Activated CD4-positive, alpha-beta T cell treated with anti-CD3 and anti-CD28 coated beads, Interleukin-2, Interleukin-6, amounts not matched to agents 100 ng/mL and 50 ng/mL, durations not matched to agents 16 hours and 8 hours (primary cell): ENCODE results near the gene TNRC6C.
"Not testable (repeated sequence)": the region's sequence is repeated elsewhere in the genome, so short reads cannot be mapped to it uniquely, and the experiment has no call there.

ENCODE experiments used
- DNase-seq: peaks from one replicate; pipeline ENCODE4 v3.0.0-alpha.2; 2020

The TNRC6C gene

DNA sequence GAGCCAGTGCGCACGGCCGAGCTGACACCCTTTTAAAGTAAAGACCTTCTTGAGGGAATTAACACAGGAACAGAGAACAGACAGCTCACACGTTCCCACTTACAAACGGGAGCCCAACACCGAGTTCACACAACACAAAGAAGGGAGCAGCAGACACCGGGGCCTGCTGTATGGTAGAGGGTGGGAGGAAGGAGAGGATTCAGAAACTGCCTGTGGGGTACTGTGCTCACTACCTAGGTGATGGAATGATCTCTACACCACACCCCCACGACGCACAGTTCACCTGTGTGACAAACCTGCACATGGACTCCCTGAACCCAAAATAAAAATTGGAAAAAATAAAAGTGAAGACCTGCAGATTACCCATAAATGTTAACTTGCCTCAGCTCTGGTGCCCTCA, 137.6 kb downstream of the TNRC6C start:
- DNase-seq: no peak

- no peak for DNase-seq
Observed at GRCh38 chr17:78101112-78101511, 142.6 kb downstream of the TNRC6C start.

- no peak for DNase-seq
Observed at GRCh38 chr17:78101542-78101941, 143.0 kb downstream of the TNRC6C start.

- no peak for DNase-seq
Observed at GRCh38 chr17:78103311-78103710, 144.8 kb downstream of the TNRC6C start.

DNA sequence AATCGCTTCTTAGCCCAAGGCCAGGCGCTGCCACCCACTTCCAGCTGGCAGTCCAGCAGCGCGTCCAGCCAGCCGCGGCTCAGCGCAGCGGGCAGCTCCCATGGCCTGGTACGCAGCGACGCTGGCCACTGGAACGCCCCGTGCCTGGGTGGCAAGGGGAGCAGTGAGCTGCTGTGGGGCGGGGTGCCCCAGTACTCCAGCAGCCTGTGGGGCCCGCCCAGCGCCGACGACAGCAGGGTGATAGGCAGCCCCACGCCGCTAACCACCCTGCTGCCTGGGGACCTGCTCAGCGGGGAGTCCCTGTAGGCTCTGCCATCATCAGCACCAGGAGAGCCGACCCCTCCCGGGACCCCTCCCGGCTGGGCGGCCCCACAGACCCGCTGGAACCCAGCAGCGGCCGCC, 146.0 kb downstream of the TNRC6C start:
- no peak for DNase-seq

- no peak for DNase-seq
Observed at GRCh38 chr17:78105101-78105500, 146.6 kb downstream of the TNRC6C start.

- DNase-seq: no peak
Observed at GRCh38 chr17:78105551-78105950, 147.0 kb downstream of the TNRC6C start.

DNA sequence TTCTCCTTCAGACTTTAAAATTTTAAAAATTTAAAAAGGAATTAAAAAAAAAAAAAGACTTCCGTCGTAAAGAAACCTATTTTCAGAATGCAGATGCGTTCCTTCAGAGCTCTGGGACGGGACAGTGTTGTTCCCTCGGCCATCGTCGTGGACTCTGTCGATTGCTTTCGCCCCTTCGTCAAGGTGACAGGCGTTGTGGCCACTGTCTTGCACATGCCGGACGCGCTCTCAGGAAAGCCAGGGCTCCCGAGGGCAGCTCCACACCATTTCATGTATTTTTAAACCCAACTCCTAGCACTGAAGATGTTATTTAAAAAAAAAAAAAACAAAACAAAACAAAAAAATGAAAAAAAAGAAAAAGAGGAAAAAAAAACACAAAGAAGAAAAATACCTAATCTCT, 147.7 kb downstream of the TNRC6C start:
- DNase-seq: no peak

- no peak for DNase-seq
Observed at GRCh38 chr17:78107457-78107856, 149.0 kb downstream of the TNRC6C start.

DNA sequence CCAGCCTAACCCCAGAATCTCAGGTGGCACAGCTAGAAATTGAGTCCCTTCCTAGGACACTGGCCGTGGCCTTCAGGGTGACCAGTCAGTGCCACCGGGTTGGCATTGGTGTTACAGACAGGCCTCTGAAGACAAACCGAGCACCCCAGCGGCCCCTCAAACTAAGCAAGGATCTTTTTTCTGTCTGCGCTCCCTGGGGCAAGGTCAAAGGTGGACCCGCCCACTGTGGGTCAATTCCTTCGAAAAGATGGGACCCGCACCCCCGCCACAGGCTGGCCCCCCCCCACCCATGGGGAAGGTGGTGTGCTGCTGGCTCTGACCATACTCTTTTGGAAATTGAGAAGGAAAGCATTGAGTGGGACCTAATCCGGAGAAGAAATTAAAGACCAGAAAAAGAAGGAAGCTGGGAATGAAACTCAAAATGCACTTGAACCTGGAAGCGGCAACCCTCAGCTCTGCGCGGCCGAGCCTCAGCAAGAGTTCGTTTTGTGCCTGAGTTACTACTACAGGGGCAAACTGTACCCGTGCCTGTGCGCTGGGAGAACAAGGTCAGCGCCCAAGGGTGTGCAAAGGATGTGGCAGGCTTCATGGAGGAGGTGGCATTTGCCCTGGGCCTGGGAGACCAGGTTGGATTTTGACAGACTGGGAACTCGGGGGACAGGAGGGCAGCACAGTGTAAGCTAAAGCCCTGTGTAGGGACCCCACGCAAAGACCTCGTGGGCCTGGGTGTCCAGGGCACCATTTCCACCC, 149.6 kb downstream of the TNRC6C start:
- no peak for DNase-seq

GRCh38 chr17:78108726-78109488, 150.4 kb downstream of the TNRC6C start:
- no peak for DNase-seq

DNA sequence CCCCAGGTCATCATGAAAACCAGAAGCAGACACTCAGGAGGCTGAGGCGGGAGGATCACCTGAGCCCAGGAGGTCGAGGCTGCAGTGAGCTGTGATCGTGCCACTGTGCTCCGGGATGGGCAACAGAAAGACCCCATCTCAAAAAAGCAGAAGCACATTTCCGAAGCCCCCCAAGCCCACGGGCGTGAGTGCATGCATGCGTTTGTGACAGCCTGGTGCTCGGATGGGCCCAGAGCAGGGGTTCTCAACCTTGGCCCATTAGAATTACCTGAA, 150.9 kb downstream of the TNRC6C start:
- no peak for DNase-seq

DNA sequence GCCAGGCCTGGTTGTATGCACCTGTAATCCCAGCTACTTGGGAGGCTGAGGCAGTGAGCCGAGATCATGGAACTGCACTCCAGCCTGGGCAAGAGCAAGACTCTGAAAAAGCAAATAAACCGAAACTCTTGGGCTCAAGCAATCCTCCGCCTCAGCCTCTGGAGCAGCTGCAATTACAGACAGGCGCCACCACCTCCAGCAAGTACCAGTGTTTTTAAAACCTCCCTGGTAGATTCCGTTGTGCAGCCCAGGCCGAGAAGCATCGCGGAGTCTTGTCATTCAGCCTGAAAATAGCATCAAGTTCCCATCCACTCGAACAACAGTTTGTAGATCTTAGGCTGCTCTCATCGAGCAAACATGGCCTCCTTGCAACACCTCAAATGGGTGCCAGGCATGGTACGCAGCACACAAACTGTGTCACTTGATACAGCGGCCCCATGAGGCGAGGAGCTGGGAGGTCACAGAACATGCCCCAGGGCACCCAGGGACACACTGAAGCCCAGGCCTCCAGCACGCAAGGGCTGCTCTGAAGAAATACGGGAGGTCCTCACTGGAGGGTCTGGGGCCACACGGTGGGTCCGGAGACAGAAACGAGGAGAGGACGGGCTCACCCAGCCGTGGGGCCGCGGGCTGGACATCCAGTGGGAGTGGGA, 152.0 kb downstream of the TNRC6C start:
- no peak for DNase-seq

DNA sequence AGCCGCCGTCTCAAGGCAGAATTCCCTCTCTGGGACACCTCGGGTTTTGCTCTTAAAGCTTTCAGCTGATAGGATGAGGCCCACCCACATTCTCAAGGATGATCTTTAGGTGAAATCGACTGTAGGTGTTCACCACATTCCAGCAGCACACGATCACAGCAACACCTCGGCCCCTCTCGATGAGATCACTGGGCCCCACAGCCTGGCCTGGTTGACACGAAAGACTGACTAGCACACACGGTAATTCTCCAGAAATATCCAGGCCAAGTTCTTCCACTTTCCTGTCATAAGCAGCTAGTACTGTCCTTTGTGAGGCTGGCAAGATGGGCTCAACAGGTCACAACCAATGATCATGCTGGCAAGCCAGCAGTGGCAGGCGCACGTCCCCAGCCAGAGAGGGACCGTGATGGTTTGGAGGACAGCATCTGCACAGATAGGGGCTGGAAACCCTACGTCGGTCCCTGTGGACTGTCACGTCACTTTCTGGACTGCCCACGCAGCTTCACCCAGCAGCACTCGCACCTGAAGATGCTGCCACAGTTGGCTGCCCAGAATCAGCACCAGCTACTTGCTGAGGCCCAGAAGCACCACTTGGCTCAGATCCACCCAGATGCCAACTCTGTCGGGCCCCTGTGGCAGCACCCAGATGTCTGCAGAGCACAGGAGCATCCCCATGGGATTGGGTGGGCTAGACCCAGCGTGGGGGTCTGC, 152.7 kb downstream of the TNRC6C start:
- no peak for DNase-seq

- DNase-seq: no peak
Observed at GRCh38 chr17:78111727-78112517, 153.4 kb downstream of the TNRC6C start.

DNA sequence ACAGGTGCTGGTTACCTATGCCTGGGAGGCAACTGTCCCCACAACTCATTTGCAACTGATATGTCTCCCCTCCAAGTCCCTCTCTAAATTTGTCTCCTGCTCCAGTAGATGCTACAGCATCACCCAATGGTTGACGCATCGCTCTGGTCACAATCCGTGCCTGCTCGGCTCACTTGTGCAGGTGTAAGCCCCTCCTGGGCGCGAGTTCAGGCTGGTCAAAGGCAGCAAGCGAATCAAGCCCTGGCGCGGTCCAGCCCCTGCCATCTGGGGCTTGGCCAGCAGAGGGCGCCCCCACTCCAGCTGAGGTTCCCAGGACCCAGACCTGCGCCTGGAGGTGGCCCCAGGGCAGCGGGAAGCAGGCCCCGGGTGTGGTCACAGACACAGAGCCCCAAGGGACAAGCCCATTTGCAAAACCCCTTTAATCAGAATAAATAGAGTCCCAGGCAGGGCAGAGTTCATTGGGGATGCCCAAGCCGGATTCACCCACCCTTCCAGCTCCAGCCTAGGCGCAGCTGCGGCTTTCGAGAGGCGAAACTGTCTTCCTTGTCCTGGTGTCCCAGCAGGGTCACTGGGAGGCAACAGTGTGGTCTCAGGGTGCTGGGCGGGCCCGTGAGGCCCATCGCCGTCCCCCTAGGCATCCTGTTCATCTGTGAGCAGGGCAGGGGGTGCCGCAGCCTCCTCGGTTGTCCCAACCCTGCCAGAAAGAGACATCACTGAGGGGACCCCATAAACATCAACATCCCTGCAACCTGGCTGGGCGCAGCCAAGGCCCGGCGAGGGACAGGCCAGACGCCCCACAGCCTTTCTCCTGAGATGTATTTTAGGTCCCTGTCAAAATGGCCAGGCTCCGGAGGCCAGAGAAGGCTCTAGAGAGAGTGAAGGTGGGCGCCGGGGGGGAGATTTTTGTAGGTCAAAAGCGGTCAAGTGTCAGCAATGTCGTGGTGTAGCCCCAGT, 154.3 kb downstream of the TNRC6C start:
- DNase-seq: peak; percentile 87

- peak; percentile 85 for DNase-seq
Observed at GRCh38 chr17:78113804-78114785, 155.6 kb downstream of the TNRC6C start.

DNA sequence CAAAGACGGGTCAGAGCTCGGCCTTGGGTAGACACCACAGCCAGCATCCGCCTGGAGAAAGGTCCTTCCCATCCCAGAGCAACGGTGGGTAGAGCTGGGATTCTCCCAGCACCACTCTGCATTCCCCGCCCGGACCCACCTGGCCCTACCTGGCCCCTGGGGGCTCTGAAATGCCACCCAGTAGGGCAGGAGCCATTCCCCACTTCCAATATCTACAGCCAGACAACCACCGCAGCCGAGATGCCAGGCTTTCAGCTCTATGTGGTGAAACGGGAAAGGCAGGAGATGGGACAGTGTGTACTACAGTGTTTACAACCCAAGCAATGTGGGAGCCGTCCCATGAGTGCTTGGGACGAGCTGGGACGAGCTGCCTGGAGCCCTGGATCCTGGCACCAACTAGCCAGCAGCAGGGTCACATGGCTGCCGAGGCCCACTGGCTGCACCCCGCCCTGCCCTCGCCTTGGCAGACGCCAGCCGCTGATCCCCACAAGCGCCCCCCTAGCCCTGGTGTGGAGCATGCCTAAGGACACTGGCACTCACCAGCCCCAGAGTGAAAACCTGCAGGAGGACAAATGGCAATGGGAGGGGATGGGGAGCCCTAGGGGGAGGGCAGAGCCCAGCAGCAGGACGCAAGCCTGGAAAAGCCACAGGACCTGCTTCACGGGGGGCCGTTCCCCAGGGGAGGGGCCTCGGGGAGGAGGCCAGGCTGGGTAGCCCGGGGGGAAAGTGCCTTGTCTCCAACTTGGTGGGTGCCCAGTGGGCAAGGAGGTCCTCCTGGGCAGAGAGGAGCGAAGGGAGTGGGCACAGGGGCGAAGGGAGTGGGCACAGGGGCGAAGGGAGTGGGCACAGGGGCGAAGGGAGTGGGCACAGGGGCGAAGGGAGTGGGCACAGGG, 156.6 kb downstream of the TNRC6C start:
- DNase-seq: no peak

GRCh38 chr17:78115803-78116202, 157.3 kb downstream of the TNRC6C start:
- not testable (repeated sequence) for DNase-seq
